Activated CD4-positive, alpha-beta T cell treated with anti-CD3 and anti-CD28 coated beads, Interleukin-2, amount 50 U/mL, for 48 hours (primary cell): ENCODE results near the gene SGPL1.

Source experiments
- DNase-seq, 2 experiments: peaks; one replicate each; pipeline ENCODE4 v3.0.0-alpha.2; 2020

SGPL1 gene

DNA sequence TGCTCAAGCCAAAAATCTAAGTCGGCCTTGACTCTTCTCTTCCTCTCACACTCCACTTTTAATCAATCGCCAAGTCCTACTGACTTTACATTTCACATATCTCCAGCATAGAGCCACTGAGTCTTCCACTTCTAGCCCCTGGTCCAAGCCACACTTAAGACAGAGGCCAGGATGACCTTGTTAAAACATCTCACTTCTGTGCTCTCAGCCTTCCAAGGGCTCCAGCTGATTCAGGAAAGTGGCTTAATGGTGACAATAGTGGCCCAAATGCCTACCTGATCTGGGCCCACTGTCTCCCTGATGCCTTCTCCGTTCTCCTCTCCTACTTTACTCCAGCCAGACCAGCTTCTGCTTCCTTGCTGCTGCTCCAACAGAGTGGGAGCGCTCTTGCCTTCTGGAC, 35.0 kb upstream of the SGPL1 start:
- DNase-seq: no peak

DNA sequence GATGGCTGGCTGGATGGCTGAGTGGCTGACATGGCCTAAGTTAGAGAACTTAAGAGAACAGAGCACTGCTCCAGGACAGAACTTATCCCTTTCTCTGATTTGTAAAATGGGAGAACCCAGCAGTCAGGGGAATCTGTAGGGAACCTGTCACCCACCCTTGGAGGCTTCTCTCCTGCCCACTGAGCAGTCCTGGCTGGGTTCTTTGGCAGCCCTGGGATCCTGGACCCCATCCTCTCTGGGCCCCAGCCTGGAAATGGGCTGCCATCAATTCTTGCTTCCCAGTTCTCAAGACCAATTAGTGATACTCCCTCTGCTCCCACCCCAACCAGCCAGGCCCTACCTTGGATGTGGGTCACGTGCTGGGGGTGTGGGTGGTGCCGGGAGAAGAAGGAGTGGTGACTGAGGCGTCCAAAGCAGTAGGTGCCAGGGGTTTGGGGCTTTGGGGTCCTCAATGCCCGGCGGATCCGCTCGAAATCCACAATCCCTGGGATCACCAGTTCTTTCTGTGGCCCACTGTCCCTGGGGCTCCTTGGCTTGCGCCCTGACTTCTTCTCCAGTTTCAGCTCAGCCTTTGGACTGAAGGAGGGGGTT, 34.2 kb upstream of the SGPL1 start:
- no peak for DNase-seq

GRCh38 chr10:70782086-70782745, 33.5 kb upstream of the SGPL1 start:
- DNase-seq: no peak

DNA sequence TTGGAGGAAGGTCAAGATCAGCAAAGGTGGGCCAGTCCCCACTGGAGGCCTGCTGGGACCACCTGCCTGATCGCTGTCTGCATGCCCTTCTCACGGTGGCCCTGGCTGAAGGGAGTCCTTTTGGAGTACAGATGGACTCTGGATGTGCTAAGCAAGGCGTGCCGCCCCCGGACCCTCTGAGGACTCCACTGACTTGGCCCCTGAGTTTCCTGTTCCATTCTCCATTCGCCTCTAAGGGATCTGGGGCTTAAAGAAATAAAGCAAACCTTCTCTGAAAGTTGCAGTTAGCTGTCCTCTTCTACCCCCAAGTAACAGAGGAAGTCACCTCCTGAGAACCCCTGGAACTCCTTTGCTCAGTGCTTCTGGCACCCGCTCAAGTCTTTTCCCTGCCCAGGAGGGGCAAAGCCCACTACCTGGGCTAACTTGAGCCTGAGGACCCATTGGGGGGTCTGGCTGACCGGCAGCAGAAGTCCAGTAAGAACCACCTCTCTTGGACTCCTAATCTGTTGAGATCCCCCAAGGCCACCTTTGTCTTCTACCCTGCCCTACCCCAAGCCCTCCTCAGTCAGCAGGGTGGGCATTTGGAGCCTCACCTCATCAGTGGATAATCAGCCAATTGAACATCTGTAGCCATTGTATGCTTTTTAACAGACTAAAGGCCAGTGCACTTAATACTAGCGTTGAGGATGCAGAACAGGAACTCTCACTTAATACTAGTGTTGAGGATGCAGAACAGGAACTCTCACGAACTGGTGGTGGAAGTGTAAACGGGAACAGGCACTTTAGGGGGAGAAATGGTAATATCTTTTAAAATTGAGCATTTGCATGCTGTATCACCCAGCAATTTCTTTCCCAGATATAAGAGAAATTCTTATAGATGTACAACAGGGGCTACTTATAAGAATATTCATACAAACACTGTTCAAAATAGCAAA, 32.7 kb upstream of the SGPL1 start:
- DNase-seq: no peak

DNA sequence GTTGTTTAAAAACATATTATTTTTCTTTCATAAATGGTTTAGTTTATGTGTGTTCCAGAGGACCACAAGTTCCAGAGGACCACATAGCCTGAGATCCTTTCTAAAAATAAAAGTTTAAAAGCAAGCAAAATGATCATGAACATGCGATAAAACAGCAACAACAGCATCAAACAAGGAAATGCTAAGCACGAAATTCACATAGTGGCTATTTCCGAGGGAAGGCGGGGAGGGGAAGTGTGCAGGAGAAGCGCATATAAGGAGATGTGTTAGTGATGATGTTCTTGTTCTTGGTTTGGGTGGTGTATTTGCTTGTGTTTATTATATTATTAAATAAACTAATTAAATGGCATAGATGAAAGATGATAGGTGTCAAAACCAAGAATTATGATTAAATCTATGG, 31.7 kb upstream of the SGPL1 start:
- DNase-seq: no peak

DNA sequence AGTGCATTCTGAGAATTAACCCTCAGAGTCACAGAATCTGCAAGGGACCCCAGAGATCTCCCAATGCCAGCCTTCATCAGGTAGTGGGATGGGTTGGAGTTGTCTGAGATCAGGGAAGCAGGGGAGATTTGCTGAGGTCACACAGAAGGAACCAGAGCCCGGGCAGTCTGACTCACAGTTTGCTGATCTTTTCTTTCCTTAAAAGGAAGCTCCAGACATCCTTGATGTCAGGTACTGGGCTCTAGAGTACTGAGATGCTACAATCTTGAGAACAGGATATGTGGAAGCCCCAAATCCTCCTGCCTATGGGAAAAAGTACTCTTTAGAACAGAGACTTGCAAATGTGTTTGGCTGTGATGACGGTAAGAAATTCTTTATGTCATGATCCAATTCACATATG, 31.3 kb upstream of the SGPL1 start:
- DNase-seq: no peak

- DNase-seq: no peak
Observed at GRCh38 chr10:70785190-70785589, 30.6 kb upstream of the SGPL1 start, which contains the start of gene TBATA. Gene TBATA, minus strand, starts transcription at chr10:70785377. Its CDS starts 1,998 bp downstream, at chr10:70783379.

GRCh38 chr10:70786799-70787415, 28.8 kb upstream of the SGPL1 start:
- peak; percentile 13 for DNase-seq

- no peak for DNase-seq
Observed at GRCh38 chr10:70791386-70792039, 24.2 kb upstream of the SGPL1 start.

GRCh38 chr10:70795613-70796012, 20.1 kb upstream of the SGPL1 start:
- no peak for DNase-seq

DNA sequence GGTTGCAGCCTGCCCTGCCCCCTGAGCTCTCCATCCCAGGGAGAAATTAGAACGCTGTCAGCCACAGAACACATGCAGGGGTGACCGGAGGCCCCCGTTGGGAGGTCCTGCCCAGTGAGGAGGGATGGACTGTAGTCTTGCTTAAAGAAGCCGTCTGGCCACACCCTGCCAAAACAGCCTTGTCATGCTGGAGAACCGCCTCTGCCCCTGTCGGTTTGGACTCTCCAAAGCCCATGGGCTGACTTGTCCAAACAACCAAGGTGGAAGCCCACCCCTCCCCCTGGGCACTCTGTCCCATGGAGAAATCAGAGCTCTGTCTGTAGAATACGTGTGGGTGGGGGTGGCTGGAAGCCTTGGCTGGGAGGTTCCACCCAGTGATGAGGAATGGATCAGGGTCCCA, 17.9 kb upstream of the SGPL1 start:
- no peak for DNase-seq

DNA sequence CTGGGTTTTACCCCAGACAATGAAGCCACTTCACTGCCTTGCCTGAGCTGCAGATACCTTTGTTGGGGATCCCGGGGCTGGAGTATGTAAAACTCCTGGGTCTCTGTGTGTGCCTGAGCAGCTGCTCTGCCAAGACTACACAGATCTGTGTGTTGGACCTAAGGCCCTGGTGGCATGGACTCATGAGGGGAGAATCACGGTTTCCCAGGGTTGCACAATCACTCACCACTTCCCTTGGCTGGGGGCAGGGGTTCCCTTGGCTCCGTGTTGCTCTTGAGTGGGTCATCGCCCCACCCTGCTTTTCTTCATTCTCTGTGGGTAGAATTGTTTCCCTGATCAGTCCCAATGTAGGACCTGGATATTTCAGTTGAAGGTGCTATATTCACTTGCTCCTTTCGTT, 16.6 kb upstream of the SGPL1 start:
- no peak for DNase-seq

DNA sequence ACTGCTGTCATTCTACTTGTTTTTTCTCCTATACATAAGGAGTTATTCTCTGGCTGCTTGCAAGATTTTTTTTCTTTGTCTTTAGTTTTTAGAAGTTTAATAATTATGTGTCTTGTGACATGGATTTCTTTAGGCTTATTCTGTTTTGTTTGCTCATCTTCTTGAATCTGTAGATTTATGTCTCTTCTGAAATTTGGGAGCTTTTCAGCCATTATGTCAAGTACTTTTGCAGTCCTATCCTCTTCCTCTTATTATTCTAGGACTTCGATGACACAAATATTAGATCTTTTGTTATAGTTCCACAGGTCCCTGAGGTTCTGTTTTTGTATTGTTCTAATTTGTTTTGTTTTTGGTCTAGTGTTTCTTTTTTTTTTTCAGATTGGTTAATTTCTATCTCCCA, 13.9 kb upstream of the SGPL1 start:
- DNase-seq: no peak

- DNase-seq: no peak
Observed at GRCh38 chr10:70803775-70804420, 11.8 kb upstream of the SGPL1 start.

GRCh38 chr10:70804421-70804808, 11.3 kb upstream of the SGPL1 start:
- no peak for DNase-seq

DNA sequence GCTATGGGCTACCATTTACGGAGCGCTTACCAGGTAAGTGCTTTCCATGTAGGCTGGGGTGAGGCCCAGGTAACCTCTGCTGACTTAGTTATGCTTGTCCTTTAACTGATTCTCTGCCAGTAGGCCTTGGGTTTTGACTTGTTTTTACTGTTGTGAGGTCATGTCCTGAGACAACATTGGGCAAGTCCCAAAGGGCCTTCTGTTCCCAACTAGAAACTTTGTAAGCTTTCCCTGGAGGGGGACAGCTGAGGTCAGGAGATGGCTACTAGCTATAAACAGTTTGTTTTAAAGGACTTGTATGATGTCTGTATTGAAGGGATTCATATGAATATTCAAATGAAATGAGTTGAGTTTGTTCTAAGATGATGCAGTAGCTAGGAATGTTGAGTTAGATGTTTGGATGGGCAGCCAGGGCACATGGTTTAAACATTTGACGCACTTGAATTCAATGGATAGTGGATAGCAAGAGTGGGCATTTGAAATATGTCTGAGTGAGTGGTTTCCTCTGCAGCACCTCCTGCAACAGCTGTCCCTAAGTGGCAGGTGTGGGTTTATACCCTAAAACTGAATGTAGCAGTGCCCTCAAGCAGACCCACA, 10.0 kb upstream of the SGPL1 start:
- DNase-seq: no peak

GRCh38 chr10:70806841-70807240, 8.9 kb upstream of the SGPL1 start:
- no peak for DNase-seq

DNA sequence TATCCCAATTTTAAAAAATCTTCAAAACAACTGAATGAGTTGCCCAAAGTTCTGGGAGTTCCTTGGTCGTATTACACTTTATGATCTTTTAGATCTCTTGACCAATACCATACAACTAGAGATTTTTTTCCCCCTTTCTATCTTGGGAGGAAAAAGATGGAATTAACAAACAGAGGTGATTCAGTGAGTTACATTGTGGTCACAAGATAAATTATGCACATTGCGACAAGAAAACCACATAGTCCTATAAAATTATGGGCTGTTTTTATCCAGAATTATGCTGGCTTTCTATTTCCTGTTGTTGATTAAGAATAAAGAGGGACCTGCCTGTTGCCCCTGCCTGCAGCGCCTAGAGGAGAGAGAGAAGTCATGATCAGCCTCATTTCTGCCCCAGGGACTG, 8.2 kb upstream of the SGPL1 start:
- no peak for DNase-seq

- no peak for DNase-seq
Observed at GRCh38 chr10:70809011-70809611, 6.6 kb upstream of the SGPL1 start.

DNA sequence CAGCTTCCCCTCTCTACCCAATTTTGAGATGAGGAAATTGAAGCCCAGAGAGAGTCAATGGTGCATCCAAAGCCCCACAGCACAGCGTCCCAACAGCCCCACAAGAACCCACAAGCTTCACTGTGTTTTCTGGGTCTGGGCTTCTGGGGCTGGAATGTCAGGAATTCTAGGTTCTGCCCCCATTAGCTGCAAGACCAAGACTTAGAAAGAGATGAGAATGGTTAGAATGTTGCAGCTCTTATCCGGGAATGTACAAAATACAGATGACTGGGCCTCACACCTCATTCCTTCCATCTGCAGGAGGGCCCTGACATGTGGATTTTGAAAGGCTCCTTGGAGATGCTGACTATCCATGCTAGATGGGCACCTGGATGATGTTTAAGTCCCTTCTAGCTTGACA, 6.0 kb upstream of the SGPL1 start:
- DNase-seq: no peak

DNA sequence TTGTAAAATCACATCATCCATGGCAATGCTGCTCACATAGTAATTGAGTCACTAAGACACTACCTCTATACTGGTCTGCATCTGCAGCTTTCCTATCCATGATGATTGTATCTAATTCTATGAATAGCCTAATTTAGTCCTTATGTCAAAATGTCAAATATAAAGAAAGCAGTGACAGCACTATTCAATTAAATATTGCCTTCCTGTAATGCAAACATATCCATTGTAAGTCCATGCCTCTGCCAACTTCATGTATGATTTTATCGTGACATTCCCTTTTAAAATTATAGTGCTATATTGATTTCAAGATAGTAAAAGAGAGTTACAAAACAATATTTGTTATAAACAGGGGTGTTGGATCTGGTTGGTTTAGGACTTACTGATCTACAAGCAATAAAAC, 4.8 kb upstream of the SGPL1 start:
- no peak for DNase-seq

DNA sequence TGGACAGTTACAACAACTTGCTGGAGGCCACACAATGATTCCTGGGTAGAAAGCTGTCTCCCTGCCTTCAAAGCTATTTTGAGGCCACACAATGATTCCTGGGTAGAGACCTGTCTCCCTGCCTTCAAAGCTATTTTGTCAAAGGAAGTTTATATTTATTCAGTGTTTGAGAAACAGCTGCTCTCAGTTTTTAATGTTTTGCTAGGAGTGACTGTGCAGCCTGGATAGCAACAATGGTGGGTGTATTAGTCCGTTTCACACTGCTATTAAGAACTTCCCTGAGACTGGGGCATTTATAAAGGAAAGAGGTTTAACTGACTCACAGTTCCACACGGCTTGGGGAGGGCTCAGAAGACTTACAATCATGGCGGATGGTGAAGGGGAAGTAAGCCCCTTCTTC, 3.9 kb upstream of the SGPL1 start:
- DNase-seq: no peak
